Right lobe of liver (tissue), 4 donors: ENCODE data around the gene SYNGAP1.

Experiments used
- CTCF ChIP-seq, 4 donors: fragments of 200-600 bp in 3 of 4; fragments of 450-650 bp in 1 of 4; IDR thresholded peaks; one replicate each; pipeline versions ENCODE4 v1.5.1 to v1.8.0; 2016 to 2022; ENCODE audit warnings: antibody characterized with exemption in 4 of 4, mild to moderate bottlenecking in 2 of 4
- POLR2A ChIP-seq: fragments of 450-650 bp; IDR thresholded peaks from one replicate; pipeline ENCODE4 v1.6.1; 2017; ENCODE audit warnings: antibody characterized with exemption, mild to moderate bottlenecking
- donor health status: DM: no; HTN: no; CAD: no.
- donor health status: DM: no; HTN: no; CAD: no.
- donor health status: DM: no; HTN: yes; CAD: no.

DNA sequence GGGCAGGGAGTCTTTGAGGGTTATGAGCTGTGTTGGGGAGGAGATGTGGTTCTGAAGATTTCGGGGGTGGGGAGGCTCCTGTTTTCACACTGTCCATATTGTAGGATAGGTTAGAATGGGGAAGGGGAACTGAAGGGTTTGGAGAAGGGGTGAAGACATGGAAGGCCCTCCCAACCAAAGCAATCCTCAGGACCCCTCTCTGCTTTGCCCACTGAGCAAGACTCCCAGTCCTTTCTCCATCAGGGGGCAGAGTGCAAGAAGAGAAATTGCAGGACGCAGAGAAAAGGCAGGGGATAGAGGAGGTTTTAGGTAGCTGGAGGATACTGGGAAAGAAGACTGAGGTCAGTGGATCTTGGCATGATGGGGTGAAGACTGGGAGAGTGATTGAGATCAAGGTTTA, 3.9 kb downstream of the SYNGAP1 start:
- TF ChIP-seq POLR2A (no peak), CTCF (IDR thresholded peaks at IDR 0.05) (no peak)
